Kidney (tissue), 14 donors: ENCODE results near the gene JUNB. TPM values are rescaled to one million over a fixed set of nuclear protein-coding genes. Genes with fewer than 3 reads are reported as not detected.

ENCODE experiments used
- DNase-seq, 5 donors: peaks; one replicate each; pipeline ENCODE4 v3.0.0-alpha.2; 2013 to 2020
- FAIRE-seq: peaks from 2 replicates; lab custom pipeline; 2012; peaks lifted over from hg19 to GRCh38; lab: Jason Lieb, UNC
- H3K27ac ChIP-seq, 2 donors: one replicate each; pipeline ENCODE4 v1.7.0; 2013; ENCODE audit warnings: low read depth in 2 of 2, low read length in 2 of 2, inconsistent platforms in 1 of 2
- H3K27me3 ChIP-seq: one replicate; pipeline ENCODE4 v1.7.1; 2013; ENCODE audit warnings: low read length, inconsistent platforms; ENCODE audit not compliant: control insufficient read depth, insufficient read depth
- H3K36me3 ChIP-seq, 3 donors: one replicate each; pipeline versions ENCODE4 v1.7.0 to v1.7.1; 2013; ENCODE audit warnings: low read length in 3 of 3, control low read depth in 1 of 3, inconsistent platforms in 1 of 3; ENCODE audit not compliant: insufficient read depth in 3 of 3, control insufficient read depth in 2 of 3
- H3K4me1 ChIP-seq, 3 donors: one replicate each; pipeline versions ENCODE4 v1.7.0 to v1.7.1; 2013; ENCODE audit warnings: low read length in 3 of 3, inconsistent platforms in 1 of 3, low read depth in 1 of 3; ENCODE audit not compliant: control insufficient read depth in 2 of 3, insufficient read depth in 2 of 3
- H3K4me3 ChIP-seq, 3 donors: one replicate each; pipeline versions ENCODE4 v1.7.0 to v1.8.1; 2013; ENCODE audit warnings: low read length in 3 of 3, control low read depth in 1 of 3, inconsistent platforms in 1 of 3
- H3K9ac ChIP-seq, 3 donors: one replicate each; pipeline versions ENCODE4 v1.7.0 to v1.7.1; 2013; ENCODE audit warnings: low read length in 3 of 3, control low read depth in 1 of 3, inconsistent platforms in 1 of 3
- H3K9me3 ChIP-seq, 3 donors: one replicate each; pipeline versions ENCODE4 v1.7.0 to v1.7.1; 2013; ENCODE audit warnings: low read length in 3 of 3, control low read depth in 1 of 3, inconsistent platforms in 1 of 3; ENCODE audit not compliant: control insufficient read depth in 2 of 3, insufficient read depth in 1 of 3
- intact Hi-C: fragments of 100-400 bp; cut with DNase I; formaldehyde crosslinking; loops from one replicate; pipeline ENCODE4 v1.11.1; 2022
- polyA plus RNA-seq: library from polyadenylated mRNA; stranded (reverse); fragments of 350-450 nt; fragmentation: Illumina TruSeq; extraction: RNeasy Lipid Tissue Mini Kit (QIAGEN cat#74804); gene quantifications from one replicate; pipeline ENCODE4 v1.2.3, GENCODE V29; 2014; ENCODE audit warnings: low read depth, low replicate concordance; ENCODE audit not compliant: insufficient read depth
- total RNA-seq: library from RNA; stranded (reverse); fragmentation: NEBNext Ultra II Directional; extraction: Animal tissue kit (Norgen Biotek cat#: 25700); gene quantifications from one replicate; pipeline ENCODE4 v1.2.1, GENCODE V29; 2021
- TF ChIP-seq, protein P1 (sequence below): IDR thresholded peaks from 3 replicates; pipeline ENCODE4 v1.5.1; 2012; ENCODE audit warnings: mild to moderate bottlenecking, moderate library complexity, borderline replicate concordance; ENCODE audit not compliant: insufficient read depth; ENCODE audit errors: extremely low read depth
- donor health status: control.
- donor health status: control.
- donor health status: control.
- donor health status: control.
- donor health status: control.
- donor health status: DM: yes; HTN: yes; CAD: no.
- donor health status: Normal renal cell carcinoma (clear cell type).

The JUNB gene
- total and polyA plus RNA-seq, 2 donors from 2014 or later = 128 to 142 TPM

- Histone ChIP-seq H3K36me3 (no peaks in the 10 kb centered on the region), H3K9ac (peak overlapping the region; percentile 49 to 72 (median 57)), H3K4me3 (peak overlapping the region; percentile 61 to 69 (median 64)), H3K27ac (peak overlapping the region; percentile 96 to 98), H3K4me1 (peaks cover 3 to 42% (median 18%) of the 10 kb centered on the region in 3 donors), H3K27me3 (no peaks in the 10 kb centered on the region), H3K9me3 (no peaks in the 10 kb centered on the region)
- FAIRE-seq (no peak), DNase-seq (peak; percentile 87 to 97 (median 94))
- TF ChIP-seq, protein P1, sequence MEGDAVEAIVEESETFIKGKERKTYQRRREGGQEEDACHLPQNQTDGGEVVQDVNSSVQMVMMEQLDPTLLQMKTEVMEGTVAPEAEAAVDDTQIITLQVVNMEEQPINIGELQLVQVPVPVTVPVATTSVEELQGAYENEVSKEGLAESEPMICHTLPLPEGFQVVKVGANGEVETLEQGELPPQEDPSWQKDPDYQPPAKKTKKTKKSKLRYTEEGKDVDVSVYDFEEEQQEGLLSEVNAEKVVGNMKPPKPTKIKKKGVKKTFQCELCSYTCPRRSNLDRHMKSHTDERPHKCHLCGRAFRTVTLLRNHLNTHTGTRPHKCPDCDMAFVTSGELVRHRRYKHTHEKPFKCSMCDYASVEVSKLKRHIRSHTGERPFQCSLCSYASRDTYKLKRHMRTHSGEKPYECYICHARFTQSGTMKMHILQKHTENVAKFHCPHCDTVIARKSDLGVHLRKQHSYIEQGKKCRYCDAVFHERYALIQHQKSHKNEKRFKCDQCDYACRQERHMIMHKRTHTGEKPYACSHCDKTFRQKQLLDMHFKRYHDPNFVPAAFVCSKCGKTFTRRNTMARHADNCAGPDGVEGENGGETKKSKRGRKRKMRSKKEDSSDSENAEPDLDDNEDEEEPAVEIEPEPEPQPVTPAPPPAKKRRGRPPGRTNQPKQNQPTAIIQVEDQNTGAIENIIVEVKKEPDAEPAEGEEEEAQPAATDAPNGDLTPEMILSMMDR = no peak
- intact Hi-C loops = no loop called here
Observed at GRCh38 chr19:12782424-12783290, 8.6 kb upstream of the JUNB start.

GRCh38 chr19:12783291-12783848, 7.9 kb upstream of the JUNB start:
- intact Hi-C loops = no loop called here
- H3K27ac ChIP-seq = peak overlapping the region; percentile 96 to 98
- peak overlapping the region in 2 of 3 donors; percentile 48 to 63 for H3K9ac ChIP-seq
- DNase-seq (peak in 1 of 5 donors; percentile 43), FAIRE-seq (no peak)
- H3K4me1 ChIP-seq = peaks cover 6 to 47% (median 24%) of the 10 kb centered on the region in 3 donors
- no peaks in the 10 kb centered on the region for H3K36me3 ChIP-seq
- no peaks in the 10 kb centered on the region for H3K27me3 ChIP-seq
- TF ChIP-seq, protein P1 = no peak
- H3K4me3 ChIP-seq = peak overlapping the region in 1 of 3 donors; percentile 69
- no peaks in the 10 kb centered on the region for H3K9me3 ChIP-seq

DNA sequence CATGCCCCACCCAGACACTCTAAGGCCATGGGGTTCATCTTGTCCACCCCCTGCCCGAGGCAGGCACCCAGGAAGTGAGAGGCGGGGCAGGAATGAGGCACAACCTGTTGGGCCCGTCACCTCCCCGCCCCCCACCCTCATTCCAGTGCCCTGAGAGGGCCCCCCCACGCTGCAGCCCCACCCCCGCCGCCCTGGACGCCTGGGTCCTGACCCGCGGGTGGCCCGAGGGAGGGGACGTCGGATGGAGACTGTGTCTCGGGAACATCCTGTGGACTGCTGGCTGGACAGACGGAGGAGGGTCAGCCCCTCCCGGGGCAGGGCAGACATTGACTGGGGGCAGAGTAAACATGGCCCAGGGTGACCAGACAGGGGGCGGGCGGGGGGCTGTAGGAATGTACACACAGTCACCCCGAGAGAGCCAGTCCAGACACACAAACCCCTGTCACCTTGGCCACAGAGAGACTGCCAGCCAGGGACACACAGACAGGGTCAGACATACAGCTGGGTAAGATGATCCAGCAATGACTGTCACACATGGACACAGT, 7.4 kb upstream of the JUNB start:
- TF ChIP-seq, protein P1 = no peak
- Histone ChIP-seq H3K27ac (peak overlapping the region; percentile 96 to 98), H3K4me3 (no peak overlapping the region), H3K4me1 (peaks cover 6 to 46% (median 30%) of the 10 kb centered on the region in 3 donors), H3K9ac (peak overlapping the region in 2 of 3 donors; percentile 48 to 63), H3K27me3 (no peaks in the 10 kb centered on the region), H3K36me3 (no peaks in the 10 kb centered on the region), H3K9me3 (no peaks in the 10 kb centered on the region)
- peak in 3 of 5 donors; percentile 50 to 93 (median 73) for DNase-seq
- intact Hi-C loops = no loop called here
- FAIRE-seq = no peak
